HepG2 (cell line): Measurements from ENCODE around the gene CC2D1A. TPM values are rescaled to one million over a fixed set of nuclear protein-coding genes. Genes with fewer than 3 reads are reported as not detected.

ENCODE experiments used
- ARNT ChIP-seq: fragments of 450-650 bp; IDR thresholded peaks from 2 replicates; pipeline ENCODE4 v1.6.1; 2017
- ATF7-NPFF ChIP-seq: sonication (generic); formaldehyde crosslinking; IDR thresholded peaks from 2 replicates; pipeline ENCODE4 v1.8.1; 2023; ENCODE audit warnings: mild to moderate bottlenecking, low read depth, missing genetic modification reagents, moderate library complexity
- FOXA3 ChIP-seq: IDR thresholded peaks from 2 replicates; pipeline ENCODE4 v1.6.1; 2016; ENCODE audit warnings: missing genetic modification reagents, missing compliant biosample characterization
- NFIC ChIP-seq: IDR thresholded peaks from 2 replicates; pipeline ENCODE4 v1.6.1; 2012; ENCODE audit warnings: mild to moderate bottlenecking, low read length, inconsistent platforms
- SRSF4 ChIP-seq: fragments of 200-400 bp; formaldehyde crosslinking; IDR thresholded peaks from one replicate; pipeline ENCODE4 v1.6.1; 2018; ENCODE audit warnings: mild to moderate bottlenecking, low read depth, low read length, moderate library complexity; ENCODE audit not compliant: poor library complexity, severe bottlenecking
- ZBTB40 ChIP-seq, 2 experiments: fragments of 450-650 bp in 1 of 2; sonication (generic) in 1 of 2; formaldehyde crosslinking in 1 of 2; IDR thresholded peaks; 2 replicates each; pipeline versions ENCODE4 v1.6.1 to v1.8.0; 2016 to 2022; ENCODE audit warnings: antibody characterized with exemption in 1 of 2, mild to moderate bottlenecking in 1 of 2, missing genetic modification reagents in 1 of 2
- ZNF598 ChIP-seq: sonication (generic); formaldehyde crosslinking; IDR thresholded peaks from 2 replicates; pipeline ENCODE4 v1.5.1; 2020; ENCODE audit warnings: mild to moderate bottlenecking, missing genetic modification reagents, borderline replicate concordance
- ZNF883 ChIP-seq: sonication (generic); formaldehyde crosslinking; IDR thresholded peaks from 2 replicates; pipeline ENCODE4 v1.5.1; 2020; ENCODE audit warnings: mild to moderate bottlenecking, missing genetic modification reagents; ENCODE audit errors: not compliant biosample characterization
- polyA plus RNA-seq, 8 experiments: library from polyadenylated mRNA; depleted of rRNA in 3 of 8; stranded (reverse) in 7 of 8; unstranded in 1 of 8; fragments of >200 nt; fragmentation: Illumina TruSeq in 4 of 8; extraction: Trizol in 4 of 8; gene quantifications; 2 replicates each; pipeline versions ENCODE4 v1.2.1 to v1.2.3, GENCODE V29; 2011 to 2016; ENCODE audit warnings: low read depth in 4 of 8, missing spikeins in 1 of 8, mixed read lengths in 1 of 8; ENCODE audit not compliant: insufficient read depth in 1 of 8
- total RNA-seq, 5 experiments: library from RNA; depleted of rRNA; stranded (reverse); fragments of >200 nt; fragmentation: Illumina TruSeq; extraction: Trizol; gene quantifications; 2 replicates each; pipeline ENCODE4 v1.2.3, GENCODE V29; 2016; ENCODE audit warnings: low read depth in 1 of 5
- TF ChIP-seq, protein P1 (sequence below): sonication (generic); formaldehyde crosslinking; IDR thresholded peaks from 2 replicates; pipeline ENCODE4 v1.5.0; 2020; ENCODE audit warnings: mild to moderate bottlenecking, missing genetic modification reagents, borderline replicate concordance

The CC2D1A gene
- total and polyA plus RNA-seq, 2 of the 13 experiments (the other 11 are each of a cell fraction or from before 2014, with no cell fraction given), result 9.7 to 11.5 TPM

DNA sequence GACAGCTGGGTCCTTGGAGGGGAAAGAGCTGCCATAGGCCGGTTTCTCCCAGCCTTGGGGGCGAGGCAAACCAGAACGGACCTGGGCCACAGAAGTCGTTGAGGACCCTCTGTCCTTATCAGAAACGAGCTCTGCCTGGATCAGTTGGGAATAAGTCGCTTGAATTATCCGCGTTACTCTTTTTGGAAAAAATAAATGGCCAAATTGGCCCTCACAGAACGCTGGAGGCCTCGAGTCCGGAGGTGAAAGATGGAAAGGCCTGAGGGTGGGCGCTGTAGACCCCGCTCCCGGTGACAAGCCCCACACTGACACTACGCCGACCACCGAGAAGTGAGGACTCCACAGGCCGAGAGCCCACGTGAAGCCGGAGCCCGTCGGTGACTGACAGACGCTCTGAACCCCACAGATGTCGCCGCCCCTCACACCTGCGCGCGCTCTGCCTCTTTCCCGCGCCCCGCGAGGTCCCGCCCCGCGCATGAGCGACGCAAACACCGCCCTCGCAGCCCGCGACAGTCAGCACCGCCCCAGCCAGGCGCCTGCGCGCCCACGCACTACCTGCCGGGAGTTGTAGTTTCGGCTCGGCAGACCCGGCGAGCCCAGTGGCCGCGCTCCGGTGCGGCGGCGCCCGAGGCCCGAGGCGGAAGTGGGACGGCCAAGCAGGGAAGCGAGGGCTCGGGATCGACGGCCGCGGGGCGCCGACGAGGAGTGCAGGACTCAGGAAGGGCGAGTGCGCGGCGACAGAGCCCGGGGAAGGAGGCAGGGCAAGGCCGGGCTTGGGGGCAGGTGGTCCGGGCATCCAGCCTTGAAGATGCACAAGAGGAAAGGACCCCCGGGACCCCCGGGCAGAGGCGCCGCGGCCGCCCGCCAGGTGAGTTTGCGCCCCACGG, at the start of gene CC2D1A, which contains the start of gene BRME1 (continued):
- TF ChIP-seq SRSF4 (no peak), ATF7-NPFF (peak; percentile 96), NFIC (no peak), ARNT (no peak), ZNF883 (peak; percentile 94), ZNF598 (peak; percentile 84; the same call in 1 of the 2 replicates), FOXA3 (CRISPR knock-in tag) (peak; percentile 55), ZBTB40 (IDR thresholded peaks at IDR 0.05) (no peak), ZBTB40 (CRISPR knock-in tag; IDR thresholded peaks at IDR 0.05) (peak; percentile 89)
- TF ChIP-seq, protein P1, sequence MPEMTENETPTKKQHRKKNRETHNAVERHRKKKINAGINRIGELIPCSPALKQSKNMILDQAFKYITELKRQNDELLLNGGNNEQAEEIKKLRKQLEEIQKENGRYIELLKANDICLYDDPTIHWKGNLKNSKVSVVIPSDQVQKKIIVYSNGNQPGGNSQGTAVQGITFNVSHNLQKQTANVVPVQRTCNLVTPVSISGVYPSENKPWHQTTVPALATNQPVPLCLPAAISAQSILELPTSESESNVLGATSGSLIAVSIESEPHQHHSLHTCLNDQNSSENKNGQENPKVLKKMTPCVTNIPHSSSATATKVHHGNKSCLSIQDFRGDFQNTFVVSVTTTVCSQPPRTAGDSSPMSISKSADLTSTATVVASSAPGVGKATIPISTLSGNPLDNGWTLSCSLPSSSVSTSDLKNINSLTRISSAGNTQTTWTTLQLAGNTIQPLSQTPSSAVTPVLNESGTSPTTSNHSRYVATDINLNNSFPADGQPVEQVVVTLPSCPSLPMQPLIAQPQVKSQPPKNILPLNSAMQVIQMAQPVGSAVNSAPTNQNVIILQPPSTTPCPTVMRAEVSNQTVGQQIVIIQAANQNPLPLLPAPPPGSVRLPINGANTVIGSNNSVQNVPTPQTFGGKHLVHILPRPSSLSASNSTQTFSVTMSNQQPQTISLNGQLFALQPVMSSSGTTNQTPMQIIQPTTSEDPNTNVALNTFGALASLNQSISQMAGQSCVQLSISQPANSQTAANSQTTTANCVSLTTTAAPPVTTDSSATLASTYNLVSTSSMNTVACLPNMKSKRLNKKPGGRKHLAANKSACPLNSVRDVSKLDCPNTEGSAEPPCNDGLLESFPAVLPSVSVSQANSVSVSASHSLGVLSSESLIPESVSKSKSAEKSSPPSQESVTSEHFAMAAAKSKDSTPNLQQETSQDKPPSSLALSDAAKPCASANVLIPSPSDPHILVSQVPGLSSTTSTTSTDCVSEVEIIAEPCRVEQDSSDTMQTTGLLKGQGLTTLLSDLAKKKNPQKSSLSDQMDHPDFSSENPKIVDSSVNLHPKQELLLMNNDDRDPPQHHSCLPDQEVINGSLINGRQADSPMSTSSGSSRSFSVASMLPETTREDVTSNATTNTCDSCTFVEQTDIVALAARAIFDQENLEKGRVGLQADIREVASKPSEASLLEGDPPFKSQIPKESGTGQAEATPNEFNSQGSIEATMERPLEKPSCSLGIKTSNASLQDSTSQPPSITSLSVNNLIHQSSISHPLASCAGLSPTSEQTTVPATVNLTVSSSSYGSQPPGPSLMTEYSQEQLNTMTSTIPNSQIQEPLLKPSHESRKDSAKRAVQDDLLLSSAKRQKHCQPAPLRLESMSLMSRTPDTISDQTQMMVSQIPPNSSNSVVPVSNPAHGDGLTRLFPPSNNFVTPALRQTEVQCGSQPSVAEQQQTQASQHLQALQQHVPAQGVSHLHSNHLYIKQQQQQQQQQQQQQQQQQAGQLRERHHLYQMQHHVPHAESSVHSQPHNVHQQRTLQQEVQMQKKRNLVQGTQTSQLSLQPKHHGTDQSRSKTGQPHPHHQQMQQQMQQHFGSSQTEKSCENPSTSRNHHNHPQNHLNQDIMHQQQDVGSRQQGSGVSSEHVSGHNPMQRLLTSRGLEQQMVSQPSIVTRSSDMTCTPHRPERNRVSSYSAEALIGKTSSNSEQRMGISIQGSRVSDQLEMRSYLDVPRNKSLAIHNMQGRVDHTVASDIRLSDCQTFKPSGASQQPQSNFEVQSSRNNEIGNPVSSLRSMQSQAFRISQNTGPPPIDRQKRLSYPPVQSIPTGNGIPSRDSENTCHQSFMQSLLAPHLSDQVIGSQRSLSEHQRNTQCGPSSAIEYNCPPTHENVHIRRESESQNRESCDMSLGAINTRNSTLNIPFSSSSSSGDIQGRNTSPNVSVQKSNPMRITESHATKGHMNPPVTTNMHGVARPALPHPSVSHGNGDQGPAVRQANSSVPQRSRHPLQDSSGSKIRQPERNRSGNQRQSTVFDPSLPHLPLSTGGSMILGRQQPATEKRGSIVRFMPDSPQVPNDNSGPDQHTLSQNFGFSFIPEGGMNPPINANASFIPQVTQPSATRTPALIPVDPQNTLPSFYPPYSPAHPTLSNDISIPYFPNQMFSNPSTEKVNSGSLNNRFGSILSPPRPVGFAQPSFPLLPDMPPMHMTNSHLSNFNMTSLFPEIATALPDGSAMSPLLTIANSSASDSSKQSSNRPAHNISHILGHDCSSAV (CRISPR knock-in tag), result no peak
